ENCODE data around the gene PEG3.

GRCh38 chr19:56875717-56876116 is 35.2 kb upstream of the PEG3 start:
- no peak for TF ChIP-seq EZH2 (conservative IDR thresholded peaks at IDR 0.05; ENCODE audit: low read depth, low read length)
- TF ChIP-seq ZFP36 (IDR thresholded peaks at IDR 0.05; ENCODE audit: borderline replicate concordance, low read depth, low read length, partially characterized antibody) = no peak
- no peak for TF ChIP-seq ZNF383 (CRISPR knock-in tag; IDR thresholded peaks at IDR 0.05; ENCODE audit: borderline replicate concordance)
- TF ChIP-seq, protein P1, sequence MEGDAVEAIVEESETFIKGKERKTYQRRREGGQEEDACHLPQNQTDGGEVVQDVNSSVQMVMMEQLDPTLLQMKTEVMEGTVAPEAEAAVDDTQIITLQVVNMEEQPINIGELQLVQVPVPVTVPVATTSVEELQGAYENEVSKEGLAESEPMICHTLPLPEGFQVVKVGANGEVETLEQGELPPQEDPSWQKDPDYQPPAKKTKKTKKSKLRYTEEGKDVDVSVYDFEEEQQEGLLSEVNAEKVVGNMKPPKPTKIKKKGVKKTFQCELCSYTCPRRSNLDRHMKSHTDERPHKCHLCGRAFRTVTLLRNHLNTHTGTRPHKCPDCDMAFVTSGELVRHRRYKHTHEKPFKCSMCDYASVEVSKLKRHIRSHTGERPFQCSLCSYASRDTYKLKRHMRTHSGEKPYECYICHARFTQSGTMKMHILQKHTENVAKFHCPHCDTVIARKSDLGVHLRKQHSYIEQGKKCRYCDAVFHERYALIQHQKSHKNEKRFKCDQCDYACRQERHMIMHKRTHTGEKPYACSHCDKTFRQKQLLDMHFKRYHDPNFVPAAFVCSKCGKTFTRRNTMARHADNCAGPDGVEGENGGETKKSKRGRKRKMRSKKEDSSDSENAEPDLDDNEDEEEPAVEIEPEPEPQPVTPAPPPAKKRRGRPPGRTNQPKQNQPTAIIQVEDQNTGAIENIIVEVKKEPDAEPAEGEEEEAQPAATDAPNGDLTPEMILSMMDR (CRISPR knock-in tag; IDR thresholded peaks at IDR 0.05) = no peak
- TF ChIP-seq EP300 (IDR thresholded peaks at IDR 0.05; ENCODE audit: low read depth in 2 of 2, low read length in 2 of 2) = peak in 1 of 2 experiments; percentile 31; a peak in 1 of 4 replicates
- no peak for TF ChIP-seq EP300 (CRISPR knock-in tag; IDR thresholded peaks at IDR 0.05; ENCODE audit: borderline replicate concordance)
- no peak for TF ChIP-seq MTA1 (CRISPR knock-in tag; IDR thresholded peaks at IDR 0.05; ENCODE audit: borderline replicate concordance)
- no peak for TF ChIP-seq ZNF546 (CRISPR knock-in tag; conservative IDR thresholded peaks at IDR 0.05)
- no peak for TF ChIP-seq ZC3H13 (CRISPR knock-in tag; IDR thresholded peaks at IDR 0.05)

Measured in HepG2 (cell line).